Activated CD4-positive, alpha-beta T cell treated with anti-CD3 and anti-CD28 coated beads, Interleukin-2, amount 50 U/mL, for 16 hours (primary cell): ENCODE measurements around the gene NBAS.
"Not testable (repeated sequence)": the region's sequence is repeated elsewhere in the genome, so short reads cannot be mapped to it uniquely, and the experiment has no call there.

ENCODE experiments used
- DNase-seq: peaks from one replicate; pipeline ENCODE4 v3.0.0-alpha.2; 2020

The NBAS gene

GRCh38 chr2:15354596-15355366, 206.4 kb downstream of the NBAS start:
- DNase-seq: no peak

GRCh38 chr2:15352363-15352762, 208.8 kb downstream of the NBAS start:
- DNase-seq: no peak

- DNase-seq: no peak
Observed at GRCh38 chr2:15348636-15349035, 212.5 kb downstream of the NBAS start.

- DNase-seq: no peak
Observed at GRCh38 chr2:15348045-15348444, 213.1 kb downstream of the NBAS start.

- DNase-seq: no peak
Observed at GRCh38 chr2:15346624-15347023, 214.5 kb downstream of the NBAS start.

GRCh38 chr2:15337996-15338666, 223.0 kb downstream of the NBAS start:
- DNase-seq: no peak

GRCh38 chr2:15334644-15335326, 226.3 kb downstream of the NBAS start:
- no peak for DNase-seq

GRCh38 chr2:15331787-15332186, 229.3 kb downstream of the NBAS start:
- DNase-seq: no peak

- DNase-seq: peak; percentile 16
Observed at GRCh38 chr2:15325296-15325695, 235.8 kb downstream of the NBAS start.

- DNase-seq: no peak
Observed at GRCh38 chr2:15323227-15323626, 237.9 kb downstream of the NBAS start.

- DNase-seq: not testable (repeated sequence)
Observed at GRCh38 chr2:15321481-15321880, 239.7 kb downstream of the NBAS start.

- DNase-seq: peak; percentile 35
Observed at GRCh38 chr2:15316370-15316814, 244.7 kb downstream of the NBAS start.

- no peak for DNase-seq
Observed at GRCh38 chr2:15315411-15315810, 245.7 kb downstream of the NBAS start.

GRCh38 chr2:15313657-15314056, 247.5 kb downstream of the NBAS start:
- DNase-seq: peak; percentile 68

- DNase-seq: no peak
Observed at GRCh38 chr2:15311926-15312325, 249.2 kb downstream of the NBAS start.

- DNase-seq: peak; percentile 11
Observed at GRCh38 chr2:15311201-15311907, 249.8 kb downstream of the NBAS start.

GRCh38 chr2:15307526-15307925, 253.6 kb downstream of the NBAS start:
- DNase-seq: no peak

GRCh38 chr2:15306706-15307105, 254.4 kb downstream of the NBAS start:
- DNase-seq: no peak

GRCh38 chr2:15303874-15304273, 257.3 kb downstream of the NBAS start:
- no peak for DNase-seq

- DNase-seq: no peak
Observed at GRCh38 chr2:15302154-15302553, 259.0 kb downstream of the NBAS start.

- no peak for DNase-seq
Observed at GRCh38 chr2:15300624-15301573, 260.2 kb downstream of the NBAS start.
